ENCODE measurements around the gene ATP9B. TPM values are rescaled to one million over a fixed set of nuclear protein-coding genes. Genes with fewer than 3 reads are reported as not detected.
"Not testable (repeated sequence)": the region's sequence is repeated elsewhere in the genome, so short reads cannot be mapped to it uniquely, and the experiment has no call there.

The ATP9B gene
- total RNA-seq, 1 donor from 2014 or later = 19.4 TPM

- DNase-seq (ENCODE audit: low read depth, low spot score) = no peak
These were observed 170.4 kb downstream of the ATP9B start for GRCh38 chr18:79239631-79240030.

- DNase-seq (ENCODE audit: low read depth, low spot score) = no peak
These were observed 172.6 kb downstream of the ATP9B start for GRCh38 chr18:79241755-79242154.

DNA sequence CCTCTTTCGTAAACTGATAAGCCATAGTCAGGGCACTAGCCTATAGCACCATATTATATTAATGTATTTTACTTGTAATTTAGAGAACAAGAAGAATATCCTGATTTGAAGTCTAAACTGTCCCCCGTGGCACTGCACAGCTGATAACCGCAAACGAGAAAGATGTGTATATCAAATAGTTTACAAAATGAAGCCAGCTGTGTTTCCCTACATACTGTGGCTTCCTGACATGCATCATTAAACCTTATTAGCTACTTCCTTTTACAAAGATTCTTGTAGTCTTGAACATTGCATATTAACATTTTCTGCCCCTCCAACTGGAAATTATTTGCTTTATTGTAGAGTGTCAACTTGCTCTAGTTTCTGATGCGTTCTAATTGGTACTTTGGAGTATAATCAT is 173.1 kb downstream of the ATP9B start:
- no peak for DNase-seq (ENCODE audit: low read depth, low spot score)

DNA sequence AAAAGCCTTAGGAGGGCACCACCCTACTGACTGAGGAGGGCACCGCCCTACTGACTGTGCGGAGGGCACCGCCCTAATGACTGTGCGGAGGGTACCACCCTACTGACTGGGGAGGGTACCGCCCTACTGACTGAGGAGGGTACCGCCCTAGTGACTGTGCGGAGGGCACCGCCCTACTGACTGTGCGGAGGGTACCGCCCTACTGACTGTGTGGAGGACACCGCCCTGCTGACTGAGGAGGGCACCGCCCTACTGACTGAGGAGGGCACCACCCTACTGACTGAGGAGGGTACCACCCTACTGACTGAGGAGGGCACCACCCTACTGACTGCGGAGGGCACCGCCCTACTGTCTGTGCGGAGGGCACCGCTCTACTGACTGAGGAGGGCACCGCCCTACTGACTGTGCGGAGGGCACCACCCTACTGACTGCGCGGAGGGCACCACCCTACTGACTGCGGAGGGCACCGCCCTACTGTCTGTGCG is 176.4 kb downstream of the ATP9B start:
- DNase-seq (ENCODE audit: low read depth, low spot score) = peak; percentile 8

DNA sequence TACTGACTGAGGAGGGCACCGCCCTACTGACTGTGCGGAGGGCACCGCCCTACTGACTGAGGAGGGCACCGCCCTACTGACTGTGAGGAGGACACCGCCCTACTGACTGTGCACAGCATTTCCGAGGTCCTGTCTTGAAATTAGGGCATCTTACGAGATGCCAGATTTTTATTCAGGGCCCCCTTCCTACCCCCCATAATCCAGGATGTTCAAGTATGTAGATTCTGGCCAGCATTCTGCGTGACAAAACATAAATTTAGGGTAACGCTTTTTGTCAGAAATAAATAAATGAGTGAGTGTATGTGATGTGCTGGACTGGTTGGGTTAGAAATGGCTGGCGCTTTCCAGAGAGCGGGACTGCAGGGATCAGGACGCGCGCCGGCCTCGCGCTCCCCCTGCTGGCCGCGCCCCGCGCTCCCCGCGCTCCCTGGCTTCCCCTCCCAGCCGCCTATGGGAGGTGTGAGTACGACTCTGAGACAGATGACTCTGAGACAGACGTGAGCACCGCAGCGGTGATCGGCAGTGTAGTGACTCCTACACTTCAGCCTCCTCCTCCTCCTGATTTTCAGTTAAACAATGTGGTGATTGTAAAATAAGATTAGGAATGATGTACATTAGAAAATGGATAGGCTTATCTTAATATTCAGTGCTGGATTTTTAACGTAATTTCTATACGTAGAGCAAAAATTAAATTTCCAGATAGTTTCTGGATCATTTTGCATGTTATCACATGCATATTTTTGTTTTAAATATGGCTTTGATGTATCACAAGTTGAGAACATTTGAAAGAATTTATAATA is 177.3 kb downstream of the ATP9B start:
- peak; percentile 53 for DNase-seq (ENCODE audit: low read depth, low spot score)

- DNase-seq (ENCODE audit: low read depth, low spot score) = no peak
These were observed 179.4 kb downstream of the ATP9B start for GRCh38 chr18:79248495-79249060.

GRCh38 chr18:79250301-79250981 is 181.2 kb downstream of the ATP9B start:
- no peak for DNase-seq (ENCODE audit: low read depth, low spot score)

GRCh38 chr18:79251021-79251420 is 181.8 kb downstream of the ATP9B start:
- no peak for DNase-seq (ENCODE audit: low read depth, low spot score)

GRCh38 chr18:79252904-79253633 is 183.9 kb downstream of the ATP9B start:
- no peak for DNase-seq (ENCODE audit: low read depth, low spot score)

DNA sequence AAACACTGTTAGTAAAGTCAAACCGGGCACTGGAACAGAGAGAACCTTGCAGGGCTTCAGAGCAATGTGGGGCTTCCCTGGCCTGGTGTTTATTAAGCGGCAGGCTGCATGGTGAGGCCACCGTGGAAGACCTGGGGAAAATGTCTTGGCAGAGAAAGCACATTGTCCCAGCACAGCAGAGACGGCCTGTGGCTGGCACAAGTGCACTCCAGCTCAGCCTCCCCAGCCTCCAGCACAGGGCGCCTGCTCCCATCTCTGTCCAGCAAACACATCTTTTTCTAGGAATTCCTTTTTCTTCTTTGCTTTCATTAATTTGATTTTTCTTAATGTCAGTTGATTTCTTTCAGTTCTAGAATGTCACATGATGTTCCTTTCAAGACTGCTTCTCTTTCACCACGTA is 188.3 kb downstream of the ATP9B start:
- DNase-seq (ENCODE audit: low read depth, low spot score) = no peak

- no peak for DNase-seq (ENCODE audit: low read depth, low spot score)
These were observed 189.3 kb downstream of the ATP9B start for GRCh38 chr18:79258447-79258846.

DNA sequence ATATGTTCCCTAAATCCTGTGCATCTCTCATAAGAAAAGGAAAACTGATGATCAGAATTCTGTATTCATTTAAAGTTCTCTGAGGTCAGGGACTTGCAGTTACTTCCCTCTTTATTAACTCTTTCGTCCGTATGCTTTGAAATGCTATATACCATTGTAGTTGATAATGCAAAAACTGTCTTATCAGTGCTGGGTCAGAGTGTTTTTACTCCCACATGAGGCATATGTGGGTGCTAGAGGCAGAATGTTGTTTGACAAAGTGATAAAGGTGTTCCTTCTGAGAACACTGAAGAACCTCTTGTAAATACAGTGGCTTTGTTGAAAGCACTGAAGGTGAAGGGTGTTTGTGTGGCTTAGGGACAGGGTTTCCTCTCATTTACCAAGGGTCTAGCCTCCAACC is 190.0 kb downstream of the ATP9B start:
- no peak for DNase-seq (ENCODE audit: low read depth, low spot score)

GRCh38 chr18:79260023-79260422 is 190.8 kb downstream of the ATP9B start:
- DNase-seq (ENCODE audit: low read depth, low spot score) = no peak

- peak; percentile 20 for DNase-seq (ENCODE audit: low read depth, low spot score)
These were observed 191.3 kb downstream of the ATP9B start for GRCh38 chr18:79260510-79260909.

GRCh38 chr18:79265068-79265467 is 195.9 kb downstream of the ATP9B start:
- DNase-seq (ENCODE audit: low read depth, low spot score) = not testable (repeated sequence)

DNA sequence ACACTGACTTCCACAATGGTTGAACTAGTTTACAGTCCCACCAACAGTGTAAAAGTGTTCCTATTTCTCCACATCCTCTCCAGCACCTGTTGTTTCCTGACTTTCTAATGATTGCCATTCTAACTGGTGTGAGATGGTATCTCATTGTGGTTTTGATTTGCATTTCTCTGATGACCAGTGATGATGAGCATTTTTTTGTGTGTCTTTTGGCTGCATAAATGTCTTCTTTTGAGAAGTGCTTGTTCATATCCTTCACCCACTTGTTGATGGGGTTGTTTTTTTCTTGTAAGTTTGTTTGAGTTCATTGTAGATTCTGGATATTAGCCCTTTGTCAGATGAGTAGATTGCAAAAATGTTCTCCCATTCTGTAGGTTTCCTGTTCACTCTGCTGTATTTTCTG is 202.6 kb downstream of the ATP9B start:
- not testable (repeated sequence) for DNase-seq (ENCODE audit: low read depth, low spot score)

GRCh38 chr18:79272916-79273315 is 203.7 kb downstream of the ATP9B start:
- DNase-seq (ENCODE audit: low read depth, low spot score) = peak; percentile 22

DNA sequence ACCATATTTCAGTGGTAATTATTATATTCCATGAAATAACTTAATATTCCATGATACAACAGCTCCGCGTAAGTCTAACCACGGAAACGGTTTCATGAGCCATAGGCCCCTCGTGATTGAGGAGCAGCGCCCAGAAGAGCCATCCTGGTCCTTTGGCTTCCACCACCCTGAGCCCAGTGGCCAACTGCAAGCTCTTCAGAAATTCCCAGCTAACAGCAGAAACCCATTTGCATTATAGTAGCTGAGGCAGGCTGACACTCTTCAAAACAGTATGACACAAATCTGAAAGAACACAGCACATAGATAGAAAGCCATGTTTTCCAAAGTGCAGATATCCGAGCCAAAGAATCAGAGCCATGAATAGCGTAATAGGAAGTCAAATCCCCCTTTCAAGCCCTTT is 205.6 kb downstream of the ATP9B start:
- DNase-seq (ENCODE audit: low read depth, low spot score) = no peak

DNA sequence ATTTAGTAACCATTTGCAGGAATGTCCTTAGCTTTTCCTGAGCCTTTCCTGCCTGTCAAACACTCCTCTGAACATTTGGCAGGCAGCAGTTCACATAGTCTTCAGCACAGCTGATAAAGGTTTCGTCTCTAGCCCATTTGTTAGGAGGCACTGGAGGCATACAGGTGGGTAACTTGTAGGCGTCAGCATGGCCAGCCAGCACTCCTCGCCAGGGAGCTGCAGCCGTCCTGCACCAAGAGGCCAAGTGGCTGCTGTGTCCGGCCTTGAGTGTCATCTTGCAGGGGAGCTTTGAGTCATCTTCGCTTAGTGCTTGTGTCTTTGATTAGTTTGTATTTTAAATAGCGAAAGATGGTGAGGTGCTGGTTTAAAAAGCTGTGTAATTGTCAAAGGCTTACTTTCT is 206.3 kb downstream of the ATP9B start:
- no peak for DNase-seq (ENCODE audit: low read depth, low spot score)

DNA sequence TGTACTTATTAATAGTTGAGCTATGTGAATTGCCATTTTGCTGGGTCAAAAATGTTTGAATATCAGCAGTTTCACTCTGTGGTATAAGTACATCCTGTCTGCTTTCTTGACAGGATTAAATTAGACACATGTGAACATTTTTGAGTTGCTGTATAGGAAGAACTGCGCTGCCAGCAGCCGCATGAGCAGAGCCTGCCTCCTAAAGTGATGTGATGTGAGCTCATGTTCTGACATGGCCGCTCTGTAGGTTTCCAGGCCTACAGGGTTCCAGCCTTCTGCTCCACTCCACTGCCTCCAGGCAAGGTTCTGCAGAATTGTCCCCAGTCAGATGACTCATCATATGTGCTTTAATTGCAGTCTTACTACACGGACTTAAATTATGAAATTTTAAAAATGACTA is 206.8 kb downstream of the ATP9B start:
- DNase-seq (ENCODE audit: low read depth, low spot score) = no peak

DNA sequence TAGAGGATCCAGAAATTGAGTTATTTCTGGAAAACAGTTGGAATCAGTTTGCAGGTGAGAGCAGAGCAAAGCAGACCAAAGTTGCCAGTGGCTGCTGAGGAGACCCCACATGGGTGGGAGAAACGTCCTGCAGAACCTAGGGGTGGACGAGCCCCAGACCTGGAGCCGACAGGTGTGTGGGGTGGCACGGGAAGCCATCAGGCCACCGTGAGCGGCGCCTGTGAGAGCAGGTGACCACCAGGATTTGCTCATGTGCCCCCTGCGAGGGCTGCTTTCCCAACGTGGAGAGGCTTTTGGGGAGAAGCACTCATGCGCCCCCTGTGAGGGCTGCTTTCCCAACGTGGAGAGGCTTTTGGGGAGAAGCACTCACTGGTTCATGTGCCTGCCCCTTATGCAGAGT is 209.7 kb downstream of the ATP9B start:
- no peak for DNase-seq (ENCODE audit: low read depth, low spot score)
